OCI-LY7 (cell line): ENCODE measurements around the gene ARHGEF10L. TPM values are rescaled to one million over a fixed set of nuclear protein-coding genes. Genes with fewer than 3 reads are reported as not detected.

Experiments
- BruUV-seq: library from RNA; stranded (reverse); fragments of 400-500 nt; replicated peaks from 2 replicates; lab custom pipeline; 2021; lab: Mats Ljungman, UMichigan
- CTCF ChIA-PET: fragments of 300-600 bp; sonication (Branson Sonifier 250); formaldehyde crosslinking; loops from one replicate; lab custom pipeline; 2022; ENCODE audit warnings: antibody characterized with exemption; ENCODE audit not compliant: unreplicated experiment; lab: Charles Lee
- POLR2A ChIA-PET: fragments of 300-600 bp; sonication (Branson Sonifier 250); formaldehyde crosslinking; loops from one replicate; lab custom pipeline; 2022; ENCODE audit warnings: antibody characterized with exemption; lab: Charles Lee
- DNase-seq: peaks from one replicate; pipeline ENCODE4 v3.0.0-alpha.2; 2015; ENCODE audit warnings: low spot score
- H2AFZ ChIP-seq: fragments of 200-600 bp; sonication (generic), shearing (Covaris generic); 2 replicates; pipeline ENCODE4 v1.6.1; 2014; ENCODE audit warnings: mild to moderate bottlenecking, antibody characterized with exemption, low read length, moderate library complexity
- H3K27ac ChIP-seq: fragments of 200-600 bp; sonication (generic); 2 replicates; pipeline ENCODE4 v1.5.1; 2014; ENCODE audit warnings: mixed run types, low read depth, mild to moderate bottlenecking, moderate library complexity, low read length, inconsistent platforms; ENCODE audit not compliant: poor library complexity, severe bottlenecking
- H3K36me3 ChIP-seq: fragments of 200-600 bp; sonication (generic); 2 replicates; pipeline ENCODE4 v1.6.1; 2014; ENCODE audit warnings: mild to moderate bottlenecking, antibody characterized with exemption, low read length, moderate library complexity, mixed read lengths; ENCODE audit not compliant: insufficient read depth
- H3K4me1 ChIP-seq: fragments of 200-600 bp; sonication (generic); 2 replicates; pipeline ENCODE4 v1.5.1; 2014; ENCODE audit warnings: mild to moderate bottlenecking, low read length; ENCODE audit not compliant: insufficient read depth, poor library complexity, severe bottlenecking
- H3K4me2 ChIP-seq: fragments of 200-600 bp; sonication (generic); 2 replicates; pipeline ENCODE4 v1.6.1; 2014; ENCODE audit warnings: mild to moderate bottlenecking, low read length
- H3K4me3 ChIP-seq: fragments of 200-600 bp; sonication (generic); 2 replicates; pipeline ENCODE4 v1.5.1; 2014; ENCODE audit warnings: mild to moderate bottlenecking, low read depth, low read length; ENCODE audit not compliant: poor library complexity, severe bottlenecking
- H3K79me2 ChIP-seq: fragments of 200-600 bp; sonication (generic); 2 replicates; pipeline ENCODE4 v1.6.1; 2016; ENCODE audit warnings: low read depth, mild to moderate bottlenecking, low read length, moderate library complexity, mixed read lengths; ENCODE audit not compliant: insufficient read depth
- H3K9me2 ChIP-seq: fragments of 200-600 bp; sonication (generic); 2 replicates; pipeline ENCODE4 v1.6.1; 2016; ENCODE audit warnings: mild to moderate bottlenecking, low read length, mixed read lengths; ENCODE audit not compliant: insufficient read depth
- H3K9me3 ChIP-seq: fragments of 200-600 bp; sonication (generic); 2 replicates; pipeline ENCODE4 v1.6.1; 2014; ENCODE audit warnings: mild to moderate bottlenecking, mixed run types, low read length, mixed read lengths
- H4K20me1 ChIP-seq: fragments of 200-600 bp; sonication (generic); 2 replicates; pipeline ENCODE4 v1.6.1; 2014; ENCODE audit warnings: mild to moderate bottlenecking, antibody characterized with exemption, low read length, moderate library complexity, mixed read lengths; ENCODE audit not compliant: insufficient read depth
- CTCF ChIP-seq: fragments of 200-600 bp; sonication (generic); conservative IDR thresholded peaks from 2 replicates; pipeline ENCODE4 v1.5.1; 2014; ENCODE audit warnings: mild to moderate bottlenecking, antibody characterized with exemption, low read length, moderate library complexity, mixed read lengths
- EZH2phosphoT487 ChIP-seq: fragments of 200-600 bp; sonication (generic); IDR thresholded peaks from 2 replicates; pipeline ENCODE4 v1.6.1; 2018; ENCODE audit warnings: low read depth, borderline replicate concordance, mild to moderate bottlenecking, mixed run types, antibody characterized with exemption, low read length, moderate library complexity, mixed read lengths
- intact Hi-C: fragments of 100-400 bp; cut with micrococcal nuclease; formaldehyde crosslinking; loops from one replicate; pipeline ENCODE4 v1.10.0; 2022; ENCODE audit not compliant: unreplicated experiment
- total RNA-seq, 2 experiments: library from RNA; depleted of rRNA in 1 of 2; stranded (reverse); fragments of >200 nt in 1 of 2; shearing (Covaris generic) in 1 of 2; gene quantifications; 2 replicates each; pipeline ENCODE4 v1.2.3, GENCODE V29; 2014 to 2022

ARHGEF10L gene
- total RNA-seq, 2 experiments from 2014 or later, result 2.4 TPM; not detected in 1

GRCh38 chr1:17601643-17602382 lies 62.3 kb downstream of the ARHGEF10L start:
- Histone ChIP-seq H4K20me1 (no peaks in the 10 kb centered on the region), H3K9me3 (no peaks in the 10 kb centered on the region), H3K4me1 (no peaks in the 10 kb centered on the region), H3K36me3 (no peaks in the 10 kb centered on the region), H3K9me2 (no peaks in the 10 kb centered on the region), H3K79me2 (no peaks in the 10 kb centered on the region), H3K4me2 (no peak overlapping the region), H3K4me3 (no peak overlapping the region), H2AFZ (no peak overlapping the region), H3K27ac (no peak overlapping the region)
- intact Hi-C loops, result no loop called here
- no peak for DNase-seq
- ChIA-PET CTCF (no interaction called here), POLR2A (no interaction called here)
- no TSS peak for BruUV-seq
- no peak for TF ChIP-seq CTCF
- no peak for TF ChIP-seq EZH2phosphoT487

DNA sequence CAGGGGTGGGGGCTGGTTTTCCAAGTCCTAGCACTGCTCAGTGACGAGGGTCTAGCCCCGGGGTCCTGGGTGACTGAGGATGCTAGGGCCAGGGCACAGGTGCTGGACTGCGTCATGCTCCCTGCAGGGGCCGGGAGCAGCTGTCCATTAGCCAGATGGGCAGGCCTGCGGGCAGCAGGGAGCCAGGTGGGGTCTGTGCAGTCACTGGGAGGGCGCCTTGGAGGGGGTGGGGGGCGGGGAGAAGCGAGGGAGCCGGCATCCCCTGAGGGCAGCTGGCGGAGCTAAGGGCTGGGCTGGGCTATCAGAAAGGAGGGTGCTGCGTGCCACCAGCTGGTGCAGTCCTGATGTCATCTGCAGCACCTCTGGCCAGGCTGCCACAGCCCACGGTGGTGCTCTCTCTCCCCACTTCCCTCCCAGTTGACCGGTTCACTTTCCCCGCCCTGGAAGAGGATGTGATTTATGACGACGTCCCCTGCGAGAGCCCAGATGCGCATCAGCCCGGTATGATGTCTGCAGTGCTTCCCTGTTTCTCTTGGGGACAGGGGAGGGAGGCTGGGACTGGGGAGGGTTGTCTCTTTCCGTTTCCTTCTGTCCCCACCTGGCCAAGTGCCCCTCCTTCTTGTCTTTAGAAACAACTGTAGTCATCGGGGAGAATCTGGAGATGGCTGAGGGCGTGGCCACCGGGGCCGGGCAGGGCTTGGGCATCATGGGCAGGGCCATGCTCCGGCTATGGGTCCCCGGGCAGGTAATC lies 63.8 kb downstream of the ARHGEF10L start:
- intact Hi-C loops, result no loop called here

More for the DNA sequence above, 63.8 kb downstream of the ARHGEF10L start:
- H3K4me2 ChIP-seq, result no peak overlapping the region
- no peak overlapping the region for H2AFZ ChIP-seq
- BruUV-seq, result no TSS peak
- H3K9me3 ChIP-seq, result no peaks in the 10 kb centered on the region
- H3K4me3 ChIP-seq, result no peak overlapping the region
- POLR2A ChIA-PET, result no interaction called here
- H3K4me1 ChIP-seq, result no peaks in the 10 kb centered on the region
- TF ChIP-seq CTCF (no peak), EZH2phosphoT487 (no peak)
- no peaks in the 10 kb centered on the region for H3K9me2 ChIP-seq
- no peak overlapping the region for H3K27ac ChIP-seq
- H3K79me2 ChIP-seq, result no peaks in the 10 kb centered on the region
- no peak for DNase-seq
- CTCF ChIA-PET, result no interaction called here
- no peaks in the 10 kb centered on the region for H4K20me1 ChIP-seq
- no peaks in the 10 kb centered on the region for H3K36me3 ChIP-seq
